ENCODE measurements around the gene ZNF467.

ZNF467 gene

GRCh38 chr7:149808311-149808710, 34.9 kb upstream of the ZNF467 start:
- no peak for DNase-seq (ENCODE audit: low read depth in 2 of 2)

- DNase-seq (ENCODE audit: low read depth in 2 of 2): no peak
Measured at GRCh38 chr7:149806726-149807125, 33.3 kb upstream of the ZNF467 start.

GRCh38 chr7:149804106-149804505, 30.7 kb upstream of the ZNF467 start:
- no peak for DNase-seq (ENCODE audit: low read depth in 2 of 2)

GRCh38 chr7:149803551-149804074, 30.2 kb upstream of the ZNF467 start:
- DNase-seq (ENCODE audit: low read depth in 2 of 2): no peak

GRCh38 chr7:149802966-149803365, 29.6 kb upstream of the ZNF467 start:
- DNase-seq (ENCODE audit: low read depth in 2 of 2): no peak

GRCh38 chr7:149801816-149802215, 28.4 kb upstream of the ZNF467 start:
- no peak for DNase-seq (ENCODE audit: low read depth in 2 of 2)

GRCh38 chr7:149801002-149801566, 27.7 kb upstream of the ZNF467 start:
- no peak for DNase-seq (ENCODE audit: low read depth in 2 of 2)

GRCh38 chr7:149800169-149800555, 26.8 kb upstream of the ZNF467 start:
- no peak for DNase-seq (ENCODE audit: low read depth in 2 of 2)

GRCh38 chr7:149799397-149800168, 26.2 kb upstream of the ZNF467 start:
- DNase-seq (ENCODE audit: low read depth in 2 of 2): peak; percentile 7 to 18

GRCh38 chr7:149797771-149798170, 24.4 kb upstream of the ZNF467 start:
- no peak for DNase-seq (ENCODE audit: low read depth in 2 of 2)

GRCh38 chr7:149796287-149796860, 23.0 kb upstream of the ZNF467 start:
- DNase-seq (ENCODE audit: low read depth in 2 of 2): no peak

GRCh38 chr7:149795126-149795525, 21.7 kb upstream of the ZNF467 start:
- no peak for DNase-seq (ENCODE audit: low read depth in 2 of 2)

GRCh38 chr7:149794661-149795060, 21.3 kb upstream of the ZNF467 start:
- DNase-seq (ENCODE audit: low read depth in 2 of 2): no peak

GRCh38 chr7:149793261-149793660, 19.9 kb upstream of the ZNF467 start:
- no peak for DNase-seq (ENCODE audit: low read depth in 2 of 2)

GRCh38 chr7:149792220-149792595, 18.8 kb upstream of the ZNF467 start:
- no peak for DNase-seq (ENCODE audit: low read depth in 2 of 2)

GRCh38 chr7:149791411-149792219, 18.2 kb upstream of the ZNF467 start:
- no peak for DNase-seq (ENCODE audit: low read depth in 2 of 2)

GRCh38 chr7:149790754-149791360, 17.5 kb upstream of the ZNF467 start:
- no peak for DNase-seq (ENCODE audit: low read depth in 2 of 2)

- no peak for DNase-seq (ENCODE audit: low read depth in 2 of 2)
Measured at GRCh38 chr7:149790146-149790548, 16.8 kb upstream of the ZNF467 start.

- DNase-seq (ENCODE audit: low read depth in 2 of 2): no peak
Measured at GRCh38 chr7:149789101-149789500, 15.7 kb upstream of the ZNF467 start.

GRCh38 chr7:149788300-149788851, 15.0 kb upstream of the ZNF467 start:
- DNase-seq (ENCODE audit: low read depth in 2 of 2): no peak

Measured in activated CD8-positive, alpha-beta memory T cell treated with anti-CD3 and anti-CD28 coated beads for 4 hours (primary cell).